BJ (cell line): Measurements from ENCODE around the gene CROCC. TPM values are rescaled to one million over a fixed set of nuclear protein-coding genes. Genes with fewer than 3 reads are reported as not detected.

Experiments used
- CTCF ChIA-PET: fragments of 350-600 bp; formaldehyde crosslinking; extraction: SDS; loops from one replicate; lab custom pipeline; 2021; ENCODE audit warnings: antibody characterized with exemption, inconsistent platforms; lab: Yijun Ruan, JAX
- POLR2A ChIA-PET: fragments of 300-600 bp; sonication (Branson Sonifier 250); formaldehyde crosslinking; extraction: SDS; loops from one replicate; lab custom pipeline; 2021; ENCODE audit warnings: antibody characterized with exemption; lab: Charles Lee
- DNase-seq: peaks from one replicate; pipeline ENCODE4 v3.0.0-alpha.2; 2011; ENCODE audit warnings: low read depth
- H3K27me3 ChIP-seq: 2 replicates; pipeline ENCODE4 v1.6.0; 2011; ENCODE audit warnings: low read length; ENCODE audit not compliant: control insufficient read depth, insufficient read depth
- H3K36me3 ChIP-seq: 2 replicates; pipeline ENCODE4 v1.5.1; 2011; ENCODE audit warnings: low read length; ENCODE audit not compliant: control insufficient read depth, insufficient read depth
- H3K4me3 ChIP-seq: 2 replicates; pipeline ENCODE4 v1.5.1; 2011; ENCODE audit warnings: low read depth, mild to moderate bottlenecking, control low read depth, low read length
- CTCF ChIP-seq: IDR thresholded peaks from 2 replicates; pipeline ENCODE4 v1.5.1; 2011; ENCODE audit warnings: low read depth, mild to moderate bottlenecking, control low read depth, inconsistent platforms, low read length, moderate library complexity; ENCODE audit not compliant: insufficient read depth
- polyA plus RNA-seq: library from polyadenylated mRNA; depleted of rRNA; stranded (reverse); fragments of >200 nt; gene quantifications from 2 replicates; pipeline ENCODE4 v1.2.3, GENCODE V29; 2011

Gene CROCC
- polyA plus RNA-seq, 1 experiment = 12.1 TPM

- H3K4me3 ChIP-seq = no peak overlapping the region
- no peaks in the 10 kb centered on the region for H3K27me3 ChIP-seq
- CTCF ChIA-PET = no interaction called here
- DNase-seq = peak; percentile 24
- H3K36me3 ChIP-seq = no peaks in the 10 kb centered on the region
- no peak for TF ChIP-seq CTCF
- POLR2A ChIA-PET = no interaction called here
Observed at GRCh38 chr1:16903054-16903453, 18.7 kb upstream of the CROCC start.

GRCh38 chr1:16903458-16903796 lies 18.3 kb upstream of the CROCC start:
- no peak for TF ChIP-seq CTCF
- POLR2A ChIA-PET = interaction anchor here (0.7 kb wide), 1 partner anchor 282 kb away, joined by 5 read pairs; no protein-coding TSS in a partner anchor
- no peaks in the 10 kb centered on the region for H3K36me3 ChIP-seq
- H3K4me3 ChIP-seq = peak overlapping the region; percentile 37; the same call in 1 of the 2 replicates
- no peaks in the 10 kb centered on the region for H3K27me3 ChIP-seq
- CTCF ChIA-PET = interaction anchor here (0.6 to 0.7 kb wide), 3 partner anchors 26 to 1962 kb away, joined by 3 to 4 read pairs (median 3); no protein-coding TSS in a partner anchor
- no peak for DNase-seq

- ChIA-PET CTCF (interaction anchor here (0.8 kb wide), 1 partner anchor 57 kb away, joined by 3 read pairs; no protein-coding TSS in a partner anchor), POLR2A (interaction anchor here (0.5 to 0.9 kb wide), 5 partner anchors 8 to 391 kb away, joined by 3 to 5 read pairs (median 3); partner anchors contain the start of gene CROCC)
- H3K27me3 ChIP-seq = no peaks in the 10 kb centered on the region
- peak; percentile 86 for DNase-seq
- no peaks in the 10 kb centered on the region for H3K36me3 ChIP-seq
- TF ChIP-seq CTCF = no peak
- H3K4me3 ChIP-seq = peak overlapping the region; percentile 37
Observed at GRCh38 chr1:16904560-16905109, 17.1 kb upstream of the CROCC start.

GRCh38 chr1:16905110-16905867 lies 16.4 kb upstream of the CROCC start:
- peak; percentile 65 for DNase-seq
- Histone ChIP-seq H3K36me3 (no peaks in the 10 kb centered on the region), H3K4me3 (peak overlapping the region; percentile 37), H3K27me3 (no peaks in the 10 kb centered on the region)
- TF ChIP-seq CTCF = no peak
- POLR2A ChIA-PET = interaction anchor here (0.5 to 0.9 kb wide), 5 partner anchors 9 to 392 kb away, joined by 3 to 5 read pairs (median 3); no protein-coding TSS in a partner anchor
- CTCF ChIA-PET = interaction anchor here (0.8 kb wide), 1 partner anchor 56 kb away, joined by 3 read pairs; no protein-coding TSS in a partner anchor
